RWPE2 (cell line): Measurements from ENCODE around the gene IL2RA.
"Not testable (repeated sequence)": the region's sequence is repeated elsewhere in the genome, so short reads cannot be mapped to it uniquely, and the experiment has no call there.

ENCODE experiments used
- ATAC-seq: fragments of 200-7000 bp; cut with Tn5 transposase; 3 replicates; pipeline ENCODE4 v1.9.1; 2021; ENCODE audit warnings: low read depth
- DNase-seq: peaks from one replicate; pipeline ENCODE4 v3.0.0-alpha.2; 2020; ENCODE audit warnings: low spot score
- H3K27ac ChIP-seq: fragments of 450-650 bp; 2 replicates; pipeline ENCODE4 v1.5.1; 2017; ENCODE audit warnings: mild to moderate bottlenecking; ENCODE audit not compliant: poor library complexity, severe bottlenecking
- H3K27me3 ChIP-seq: fragments of 250-450 bp; sonication (Bioruptor Pico); 2 replicates; pipeline ENCODE4 v1.5.1; 2021; ENCODE audit warnings: mild to moderate bottlenecking, moderate library complexity; ENCODE audit not compliant: insufficient read depth, poor library complexity, severe bottlenecking
- H3K36me3 ChIP-seq: fragments of 250-450 bp; sonication (Bioruptor Pico); 2 replicates; pipeline ENCODE4 v1.5.1; 2020; ENCODE audit warnings: low read depth, mild to moderate bottlenecking, moderate library complexity
- H3K4me1 ChIP-seq: fragments of 250-450 bp; sonication (Bioruptor Pico); 2 replicates; pipeline ENCODE4 v1.5.1; 2021; ENCODE audit warnings: mild to moderate bottlenecking, moderate library complexity; ENCODE audit not compliant: insufficient read depth, poor library complexity, severe bottlenecking
- H3K4me3 ChIP-seq: fragments of 250-450 bp; sonication (Bioruptor Pico); 2 replicates; pipeline ENCODE4 v1.5.1; 2021; ENCODE audit warnings: mild to moderate bottlenecking, moderate library complexity; ENCODE audit not compliant: severe bottlenecking
- H3K9me3 ChIP-seq: fragments of 250-450 bp; sonication (Bioruptor Pico); 2 replicates; pipeline ENCODE4 v1.5.1; 2021; ENCODE audit warnings: mild to moderate bottlenecking, moderate library complexity; ENCODE audit not compliant: severe bottlenecking
- CTCF ChIP-seq: fragments of 450-650 bp; IDR thresholded peaks from one replicate; pipeline ENCODE4 v1.5.1; 2017; ENCODE audit warnings: mild to moderate bottlenecking, moderate library complexity; ENCODE audit not compliant: poor library complexity, severe bottlenecking

Gene IL2RA

GRCh38 chr10:6044751-6045313 lies 17.3 kb downstream of the IL2RA start:
- Histone ChIP-seq H3K36me3 (no peaks in the 10 kb centered on the region), H3K9me3 (no peaks in the 10 kb centered on the region), H3K4me1 (no peaks in the 10 kb centered on the region), H3K27ac (no peak overlapping the region), H3K4me3 (no peak overlapping the region), H3K27me3 (no peaks in the 10 kb centered on the region)
- ATAC-seq: no peak
- TF ChIP-seq CTCF: no peak
- DNase-seq: no peak

DNA sequence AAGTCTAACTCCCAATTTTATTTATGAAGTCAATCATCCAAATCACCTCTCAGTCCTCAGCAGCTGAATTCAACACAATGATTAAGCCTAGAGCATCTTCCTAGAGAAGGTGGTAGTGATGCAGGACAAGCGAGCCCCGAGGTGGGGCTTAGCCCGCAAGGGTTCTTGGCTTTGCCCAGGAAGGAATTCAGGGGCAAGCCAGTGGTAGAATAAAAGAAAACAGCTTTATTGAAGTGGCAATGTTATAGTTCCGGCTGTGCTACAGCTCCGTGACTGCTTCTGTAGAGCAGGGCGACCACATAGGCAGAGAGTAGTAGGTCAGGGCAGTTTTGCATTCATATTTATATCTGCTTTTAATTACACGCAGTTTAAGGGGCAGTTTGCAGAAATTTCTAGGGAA lies 18.1 kb downstream of the IL2RA start:
- no peak for TF ChIP-seq CTCF
- Histone ChIP-seq H3K4me3 (no peak overlapping the region), H3K36me3 (no peaks in the 10 kb centered on the region), H3K27ac (no peak overlapping the region), H3K4me1 (no peaks in the 10 kb centered on the region), H3K27me3 (no peaks in the 10 kb centered on the region), H3K9me3 (no peaks in the 10 kb centered on the region)
- ATAC-seq (no peak), DNase-seq (no peak)

GRCh38 chr10:6043377-6043776 lies 18.8 kb downstream of the IL2RA start:
- not testable (repeated sequence) for H3K27me3 ChIP-seq, H3K4me1 ChIP-seq, H3K27ac ChIP-seq, H3K36me3 ChIP-seq, H3K4me3 ChIP-seq, DNase-seq, ATAC-seq, H3K9me3 ChIP-seq

- Histone ChIP-seq H3K4me3 (no peak overlapping the region), H3K4me1 (no peaks in the 10 kb centered on the region), H3K27me3 (no peaks in the 10 kb centered on the region), H3K9me3 (no peaks in the 10 kb centered on the region), H3K36me3 (no peaks in the 10 kb centered on the region), H3K27ac (no peak overlapping the region)
- TF ChIP-seq CTCF: no peak
- ATAC-seq (no peak), DNase-seq (no peak)
Measured at GRCh38 chr10:6040205-6040604, 22.0 kb downstream of the IL2RA start.

GRCh38 chr10:6039711-6040110 lies 22.5 kb downstream of the IL2RA start:
- Histone ChIP-seq H3K4me3 (no peak overlapping the region), H3K4me1 (no peaks in the 10 kb centered on the region), H3K9me3 (no peaks in the 10 kb centered on the region), H3K27me3 (no peaks in the 10 kb centered on the region), H3K27ac (no peak overlapping the region), H3K36me3 (no peaks in the 10 kb centered on the region)
- no peak for TF ChIP-seq CTCF
- no peak for DNase-seq
- ATAC-seq: no peak
